ENCODE results near the gene AUTS2.

- TF ChIP-seq EP300 (IDR thresholded peaks at IDR 0.05) (no peak), CTCF (IDR thresholded peaks at IDR 0.05) (no peak)
Measured at GRCh38 chr7:69765879-69766278, 167.6 kb downstream of the AUTS2 start.
